HG03432 (cell line): Measurements from ENCODE around the gene KCNH3.
"Not testable (repeated sequence)": the region's sequence is repeated elsewhere in the genome, so short reads cannot be mapped to it uniquely, and the experiment has no call there.

Source experiments
- ATAC-seq: cut with Tn5 transposase; IDR thresholded peaks from one replicate; pipeline ENCODE4 v1.9.1; 2021; ENCODE audit warnings: mild to moderate bottlenecking, moderate library complexity; ENCODE audit not compliant: unreplicated experiment

KCNH3 gene

DNA sequence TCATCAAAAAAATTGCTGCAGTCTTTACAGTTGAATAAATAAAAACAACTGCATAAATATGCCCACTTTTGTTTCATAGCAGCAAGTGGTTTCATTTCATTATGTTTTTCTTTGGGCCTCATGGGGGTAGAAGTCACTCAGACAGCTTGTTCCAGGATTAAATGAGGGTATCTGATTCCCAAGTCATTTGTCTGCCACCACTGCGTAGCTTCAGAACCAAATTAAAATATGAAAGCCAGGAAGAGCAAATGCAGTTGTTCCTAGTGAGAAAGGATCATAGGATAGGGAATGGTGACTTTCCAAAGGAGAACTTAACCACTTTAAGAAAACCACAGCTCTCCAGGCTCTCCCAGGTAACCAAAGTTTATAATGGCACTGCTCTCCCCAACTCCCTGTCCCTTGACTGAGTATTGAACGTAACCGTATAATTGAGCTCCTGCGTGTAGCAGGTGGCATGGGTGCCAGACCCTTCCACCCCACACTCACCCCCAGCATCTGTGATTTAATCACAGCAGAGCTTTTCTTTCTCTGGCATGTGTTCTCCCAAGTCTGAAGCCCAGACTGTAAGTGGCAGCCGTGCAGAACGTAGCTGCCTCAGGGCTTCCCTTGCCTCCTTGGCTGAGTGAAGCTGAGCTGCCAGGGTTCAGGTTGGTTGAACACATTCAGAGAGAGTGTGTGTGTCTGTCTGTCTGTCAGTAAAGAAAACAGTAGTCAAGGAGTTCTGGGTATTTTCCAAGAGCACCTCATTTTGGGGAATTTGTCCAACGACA is 11.3 kb upstream of the KCNH3 start:
- ATAC-seq = no peak

DNA sequence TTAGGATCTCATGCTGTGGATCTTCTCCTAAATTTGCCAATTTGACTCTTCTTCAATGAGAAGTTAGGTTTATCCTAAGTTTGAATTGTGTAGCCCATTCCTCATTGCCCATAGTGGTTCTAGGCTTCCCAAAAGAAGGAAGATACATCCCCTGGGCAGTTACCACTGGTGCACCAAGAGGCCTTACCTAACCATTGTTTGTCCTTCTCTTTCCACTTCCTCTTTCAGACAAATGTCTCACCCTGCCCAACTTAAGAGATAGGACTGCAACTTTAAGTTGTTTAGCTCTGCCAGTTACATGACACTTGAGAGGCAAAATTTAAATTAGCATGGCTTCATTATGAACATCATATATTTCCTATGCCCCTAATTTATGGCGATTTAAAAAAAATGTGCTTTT is 9.4 kb upstream of the KCNH3 start:
- ATAC-seq = no peak

DNA sequence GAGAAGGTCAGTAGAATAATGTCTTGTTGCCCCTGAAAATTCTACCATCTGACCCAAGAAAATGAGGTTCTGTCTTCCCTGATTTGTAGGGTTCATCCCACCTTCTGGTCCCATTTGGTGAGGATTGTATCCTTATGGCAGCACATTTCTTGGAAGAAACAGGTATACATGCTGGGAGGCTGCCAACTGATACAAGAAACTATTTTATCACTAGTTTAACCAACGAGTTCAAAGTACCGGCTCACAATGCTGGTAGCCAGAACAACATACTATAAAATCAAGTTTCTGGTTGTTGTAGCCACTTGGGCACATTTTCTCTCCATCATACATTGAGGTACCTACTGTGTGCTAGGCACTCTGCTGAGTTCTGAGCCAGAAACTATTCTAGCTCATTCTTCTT is 7.1 kb upstream of the KCNH3 start:
- no peak for ATAC-seq

- ATAC-seq = no peak
Observed at GRCh38 chr12:49533331-49533730, 5.5 kb upstream of the KCNH3 start.

DNA sequence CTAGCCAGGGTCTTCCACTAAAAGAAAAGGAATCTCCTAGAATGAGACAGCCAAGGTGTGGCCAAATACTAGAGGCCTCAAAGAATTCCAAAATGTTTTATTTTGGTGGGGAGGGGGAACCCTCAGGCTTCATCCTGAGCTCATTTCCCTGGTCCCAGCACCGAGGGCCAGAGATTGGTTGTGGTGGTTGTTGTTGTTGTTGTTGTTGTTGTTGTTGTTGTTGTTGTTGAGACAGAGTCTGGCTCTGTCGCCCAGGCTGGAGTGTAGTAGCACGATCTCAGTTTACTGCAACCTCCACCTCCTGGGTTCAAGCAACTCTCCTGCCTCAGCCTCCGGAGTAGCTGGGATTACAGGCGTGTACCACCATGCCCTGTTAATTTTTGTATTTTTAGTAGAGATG is 4.7 kb upstream of the KCNH3 start:
- not testable (repeated sequence) for ATAC-seq

DNA sequence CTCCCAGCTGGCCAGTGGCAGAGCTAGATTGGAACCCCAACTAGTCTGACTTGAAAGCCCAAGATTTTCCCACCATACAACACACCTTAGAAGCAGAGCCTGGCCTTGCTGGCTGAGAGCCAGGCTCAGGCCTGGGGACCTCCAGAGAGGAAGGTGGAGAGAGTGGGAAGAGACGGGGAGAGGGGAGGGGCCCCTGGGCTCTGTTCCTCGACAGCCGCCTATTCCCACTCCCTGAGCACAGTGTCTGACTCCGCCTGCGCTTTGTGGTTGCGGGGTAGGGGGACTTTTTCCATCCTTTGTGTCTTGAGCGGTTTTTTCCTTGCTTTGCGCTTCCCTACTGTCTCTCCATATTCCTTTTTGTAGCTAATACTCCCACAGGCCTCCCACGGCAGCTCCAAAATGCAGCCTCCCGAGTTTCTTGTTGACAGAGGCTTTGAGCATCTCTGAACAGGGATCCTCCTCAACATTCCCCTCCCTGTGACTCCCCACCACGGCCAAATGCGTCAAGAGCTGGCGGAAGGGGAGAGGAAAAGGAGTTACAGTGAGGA is 4.0 kb upstream of the KCNH3 start:
- no peak for ATAC-seq

DNA sequence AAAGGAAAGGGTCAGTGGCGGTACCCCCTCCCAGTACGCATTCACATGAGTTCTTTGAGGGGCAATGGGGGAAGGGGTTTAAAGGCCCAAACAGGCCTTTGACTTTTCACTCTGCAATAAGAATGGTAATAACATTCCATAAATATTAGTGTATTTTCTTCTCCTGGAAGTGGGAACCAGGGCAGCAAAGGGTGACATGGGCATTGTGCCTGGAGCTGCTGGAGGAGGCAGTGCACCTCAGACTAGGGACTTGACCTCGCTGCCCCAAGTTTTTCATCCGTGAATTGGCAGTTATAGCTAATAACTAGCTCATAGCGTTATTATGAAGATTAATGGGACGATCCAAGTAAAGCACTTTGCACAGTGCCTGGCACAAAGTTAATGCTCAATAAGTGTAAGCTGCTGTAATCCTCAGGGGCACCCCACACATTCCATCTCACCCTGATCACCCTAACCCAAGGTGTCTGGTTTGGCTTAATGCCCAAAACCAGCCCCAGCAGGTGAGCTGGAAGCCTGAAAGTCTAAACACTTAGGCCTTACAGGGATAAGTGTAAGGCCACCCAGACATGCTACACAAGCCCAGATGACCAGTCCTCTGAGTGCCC is 2.8 kb upstream of the KCNH3 start:
- ATAC-seq = no peak

GRCh38 chr12:49536526-49537071 is 2.2 kb upstream of the KCNH3 start:
- ATAC-seq = no peak

DNA sequence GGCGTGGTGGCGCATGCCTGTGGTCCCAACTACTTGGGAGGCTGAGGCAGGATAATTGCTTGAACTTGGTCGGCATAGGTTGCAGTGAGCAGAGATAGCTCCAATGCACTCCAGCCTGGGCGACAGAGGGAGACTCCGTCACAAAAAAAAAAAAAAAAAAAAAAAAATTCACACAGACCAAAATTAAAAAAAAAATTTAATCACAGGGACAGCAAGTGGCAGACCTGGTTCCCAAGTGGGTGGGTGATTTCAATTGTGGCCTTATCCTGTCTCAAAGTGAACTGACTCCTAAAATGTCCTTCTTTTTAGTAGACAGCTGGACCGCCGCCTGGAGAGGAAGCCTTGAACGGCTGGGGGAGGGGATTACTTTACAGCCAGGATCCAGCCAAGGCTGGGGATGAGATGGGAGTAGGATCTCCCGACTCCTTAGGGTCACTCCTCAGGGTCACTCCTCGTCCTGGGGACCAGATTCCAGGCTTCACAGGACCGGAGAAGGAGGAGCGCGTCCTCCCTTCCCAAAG is 1.5 kb upstream of the KCNH3 start:
- no peak for ATAC-seq

DNA sequence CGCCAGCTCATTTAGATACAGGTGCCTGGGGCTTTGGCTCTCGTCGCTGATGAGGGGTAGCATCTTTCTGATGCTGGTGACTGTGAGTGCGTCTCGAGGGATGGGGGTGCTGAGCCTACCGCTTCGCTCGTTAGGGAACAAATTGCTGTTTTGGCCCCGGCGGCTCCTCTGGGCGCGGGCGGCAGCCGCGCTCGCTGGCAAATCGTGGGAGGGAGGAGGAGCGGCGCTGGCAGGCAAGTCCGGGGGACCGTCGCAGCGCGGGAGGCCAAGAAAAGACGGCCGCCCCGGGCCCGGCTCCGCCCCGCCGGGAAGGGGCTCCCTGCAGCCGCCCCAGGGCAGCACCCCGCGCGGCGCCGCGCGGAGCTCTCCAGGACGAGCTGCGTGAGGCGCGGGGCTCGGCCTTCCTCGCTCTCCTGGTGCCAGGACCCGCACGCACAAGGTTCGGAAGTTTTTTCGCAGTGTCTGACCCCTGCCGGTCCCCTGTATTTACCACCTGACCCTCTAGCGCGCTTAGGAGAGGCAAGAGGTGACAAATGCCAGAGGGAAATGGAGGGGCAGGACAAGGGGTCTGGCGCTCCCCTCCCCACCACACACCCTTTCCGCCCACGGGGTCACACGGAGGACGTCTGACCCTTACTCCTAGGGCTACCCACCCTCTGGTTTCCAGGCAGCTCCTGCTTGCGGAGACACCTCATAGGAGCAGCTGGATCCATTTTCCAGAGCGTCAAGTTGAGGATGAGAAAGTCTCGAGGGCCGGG is 899 bp upstream of the KCNH3 start:
- ATAC-seq = no peak

- ATAC-seq = no peak
Observed at GRCh38 chr12:49539406-49540228, 787 bp downstream of the KCNH3 start.

GRCh38 chr12:49540229-49541139 is 1.7 kb downstream of the KCNH3 start:
- ATAC-seq = no peak

- ATAC-seq = no peak
Observed at GRCh38 chr12:49541140-49541861, 2.5 kb downstream of the KCNH3 start.

DNA sequence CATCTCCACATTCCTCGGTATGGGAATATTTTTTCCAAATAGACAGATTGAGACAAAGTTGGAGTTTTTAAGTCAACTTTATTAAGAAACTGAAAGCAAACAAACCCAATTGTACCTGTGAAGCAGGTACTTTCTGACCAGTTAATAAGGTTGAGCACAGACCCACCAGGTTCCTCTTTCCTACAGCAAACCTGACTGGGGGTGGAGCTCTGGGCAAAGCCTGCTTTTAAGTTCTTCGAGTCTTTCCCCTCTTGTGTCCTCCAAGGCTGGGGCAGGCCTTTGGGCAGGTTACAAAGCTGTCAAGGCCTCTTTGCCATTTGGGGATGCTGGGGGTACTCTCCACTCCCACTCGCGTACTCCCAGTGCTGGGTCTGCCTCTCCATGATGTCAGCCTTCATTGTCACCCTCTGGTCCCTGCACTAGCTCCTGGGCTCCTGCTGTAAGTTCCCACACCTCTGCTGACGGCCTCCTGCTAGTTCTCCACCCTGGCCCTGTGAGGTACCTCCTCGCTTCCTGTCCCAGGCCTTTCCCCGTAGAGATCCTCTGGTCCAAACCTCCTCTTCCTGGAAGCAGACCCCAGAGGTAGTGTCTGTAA is 3.2 kb downstream of the KCNH3 start:
- no peak for ATAC-seq

DNA sequence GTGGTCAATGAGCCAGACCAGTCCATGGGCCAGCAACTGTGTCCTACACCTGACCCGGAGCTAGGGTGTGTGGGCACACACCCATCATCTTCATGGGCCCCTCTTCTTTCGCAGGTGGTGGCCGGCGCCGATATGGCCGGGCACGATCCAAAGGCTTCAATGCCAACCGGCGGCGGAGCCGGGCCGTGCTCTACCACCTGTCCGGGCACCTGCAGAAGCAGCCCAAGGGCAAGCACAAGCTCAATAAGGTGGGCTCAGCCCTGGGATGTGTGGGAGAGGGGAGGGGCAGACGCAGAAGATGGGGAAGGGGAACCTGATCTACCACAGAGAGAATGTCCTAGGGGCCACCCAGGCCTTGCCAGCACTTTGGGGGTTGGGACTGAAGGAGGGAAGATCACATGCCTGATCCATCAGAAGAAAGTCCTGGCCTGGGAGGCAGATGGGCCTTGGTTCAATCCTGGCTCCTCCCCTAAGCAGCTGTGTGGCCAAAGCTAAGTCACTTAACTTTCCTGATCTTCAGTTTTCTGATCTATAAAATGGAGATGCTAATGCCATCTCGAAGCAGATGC is 3.8 kb downstream of the KCNH3 start:
- ATAC-seq = no peak

GRCh38 chr12:49543221-49543913 is 4.5 kb downstream of the KCNH3 start:
- no peak for ATAC-seq
